Measurements from ENCODE around the gene UNC13C. TPM values are rescaled to one million over a fixed set of nuclear protein-coding genes. Genes with fewer than 3 reads are reported as not detected.

The UNC13C gene
- total and polyA plus RNA-seq, 7 donors = 0.51 to 14.4 (median 1.9) TPM; not detected in 1

- Histone ChIP-seq H3K36me3 (ENCODE audit: insufficient read depth in 1 of 2, low read depth in 1 of 2) (no peaks in the 10 kb centered on the region), H3K9me3 (peaks cover 4% of the 10 kb centered on the region), H3K4me3 (no peak overlapping the region), H3K27me3 (ENCODE audit: insufficient read depth in 3 of 3, low read length in 2 of 3) (no peaks in the 10 kb centered on the region), H3K4me1 (no peaks in the 10 kb centered on the region), H3K27ac (no peak overlapping the region)
- intact Hi-C loops (cut with DNase I) = no loop called here
- TF ChIP-seq, protein P1, sequence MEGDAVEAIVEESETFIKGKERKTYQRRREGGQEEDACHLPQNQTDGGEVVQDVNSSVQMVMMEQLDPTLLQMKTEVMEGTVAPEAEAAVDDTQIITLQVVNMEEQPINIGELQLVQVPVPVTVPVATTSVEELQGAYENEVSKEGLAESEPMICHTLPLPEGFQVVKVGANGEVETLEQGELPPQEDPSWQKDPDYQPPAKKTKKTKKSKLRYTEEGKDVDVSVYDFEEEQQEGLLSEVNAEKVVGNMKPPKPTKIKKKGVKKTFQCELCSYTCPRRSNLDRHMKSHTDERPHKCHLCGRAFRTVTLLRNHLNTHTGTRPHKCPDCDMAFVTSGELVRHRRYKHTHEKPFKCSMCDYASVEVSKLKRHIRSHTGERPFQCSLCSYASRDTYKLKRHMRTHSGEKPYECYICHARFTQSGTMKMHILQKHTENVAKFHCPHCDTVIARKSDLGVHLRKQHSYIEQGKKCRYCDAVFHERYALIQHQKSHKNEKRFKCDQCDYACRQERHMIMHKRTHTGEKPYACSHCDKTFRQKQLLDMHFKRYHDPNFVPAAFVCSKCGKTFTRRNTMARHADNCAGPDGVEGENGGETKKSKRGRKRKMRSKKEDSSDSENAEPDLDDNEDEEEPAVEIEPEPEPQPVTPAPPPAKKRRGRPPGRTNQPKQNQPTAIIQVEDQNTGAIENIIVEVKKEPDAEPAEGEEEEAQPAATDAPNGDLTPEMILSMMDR (IDR thresholded peaks at IDR 0.05) = no peak
- 86 to 91% (median 90%) methylated on average over 2 of the region's 2 CpGs for WGBS, 3 donors
- DNase-seq = no peak
- ATAC-seq = no peak
Measured at GRCh38 chr15:54127574-54127973, 149.3 kb downstream of the UNC13C start.

DNA sequence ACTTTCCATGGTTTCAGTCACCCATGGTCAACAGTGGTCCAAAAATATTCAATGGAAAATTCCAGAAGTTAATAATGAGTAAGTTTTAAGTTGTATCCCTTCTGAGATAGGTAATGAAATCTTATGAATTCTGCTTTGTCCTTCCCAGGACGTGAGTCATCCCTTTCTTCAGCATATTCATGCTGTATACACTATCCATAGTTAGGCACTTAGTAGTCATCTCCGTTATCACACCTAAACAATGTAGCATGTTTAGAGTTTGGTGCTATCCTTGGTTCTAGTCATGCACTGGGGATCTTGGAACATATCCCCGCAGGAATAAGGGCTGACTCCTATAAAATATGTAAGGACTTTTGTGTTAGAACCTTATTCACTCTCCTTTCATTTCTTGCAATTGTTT is 153.2 kb downstream of the UNC13C start:
- TF ChIP-seq, protein P1 (IDR thresholded peaks at IDR 0.05) = no peak
- 64 to 77% (median 70%) methylated on average over 3 of the region's 3 CpGs for WGBS, 3 donors
- Histone ChIP-seq H3K27ac (no peak overlapping the region), H3K4me1 (no peaks in the 10 kb centered on the region), H3K4me3 (no peak overlapping the region), H3K36me3 (ENCODE audit: insufficient read depth in 1 of 2, low read depth in 1 of 2) (no peaks in the 10 kb centered on the region), H3K27me3 (ENCODE audit: insufficient read depth in 3 of 3, low read length in 2 of 3) (no peaks in the 10 kb centered on the region), H3K9me3 (peaks cover 4% of the 10 kb centered on the region)
- intact Hi-C loops (cut with DNase I) = no loop called here
- no peak for DNase-seq
- ATAC-seq = no peak

DNA sequence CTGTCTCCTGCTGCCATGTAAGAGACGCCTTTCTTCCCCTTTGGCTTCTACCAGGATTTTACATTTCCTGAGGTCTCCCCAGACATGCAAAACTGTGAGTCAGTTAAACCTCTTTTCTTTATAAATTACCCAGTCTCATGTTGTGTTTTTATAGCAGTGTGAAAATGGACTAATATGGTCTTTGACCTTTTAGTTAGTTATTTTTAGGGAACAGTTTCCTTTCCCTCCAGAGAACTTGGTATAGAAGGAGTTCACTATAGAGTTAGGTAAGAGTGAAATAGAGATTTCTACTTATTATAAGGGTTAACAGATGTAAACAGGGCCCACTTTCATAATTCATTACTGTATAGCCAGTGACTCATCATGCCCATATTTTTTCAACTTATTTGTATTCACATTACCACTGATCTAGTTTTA is 170.9 kb downstream of the UNC13C start:
- Histone ChIP-seq H3K9me3 (no peaks in the 10 kb centered on the region), H3K27me3 (ENCODE audit: insufficient read depth in 3 of 3, low read length in 2 of 3) (no peaks in the 10 kb centered on the region), H3K4me1 (no peaks in the 10 kb centered on the region), H3K36me3 (ENCODE audit: insufficient read depth in 1 of 2, low read depth in 1 of 2) (no peaks in the 10 kb centered on the region), H3K4me3 (no peak overlapping the region), H3K27ac (no peak overlapping the region)
- ATAC-seq = no peak
- WGBS, 3 donors = 58 to 76% (median 69%) methylated on average over 1 of the region's 1 CpG
- no peak for DNase-seq
- intact Hi-C loops (cut with DNase I) = no loop called here
- TF ChIP-seq, protein P1 (IDR thresholded peaks at IDR 0.05) = no peak

- WGBS, 3 donors = 58 to 68% (median 59%) methylated on average over 4 of the region's 4 CpGs
- ATAC-seq (peak in 3 of 4 donors; percentile 17 to 90 (median 87)), DNase-seq (no peak)
Measured at GRCh38 chr15:54150255-54150654, 172.0 kb downstream of the UNC13C start.

DNA sequence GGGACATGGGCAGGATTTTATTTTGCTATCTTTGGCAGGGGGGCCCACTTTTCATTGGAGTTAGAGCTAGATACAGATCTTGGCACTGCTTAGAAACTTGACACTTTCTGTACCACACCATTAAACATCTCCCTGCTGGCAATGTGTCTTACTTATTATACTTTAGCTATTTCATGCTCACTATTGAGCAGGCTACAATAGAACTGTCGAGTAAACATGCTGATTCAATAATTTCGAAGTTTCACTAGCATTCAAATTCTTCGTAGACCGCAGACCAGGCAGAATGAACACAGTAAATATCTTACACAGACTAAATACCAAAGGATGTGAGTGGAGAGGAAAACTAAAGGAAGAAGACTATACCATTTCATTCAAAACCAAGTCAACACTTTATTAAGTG is 180.8 kb downstream of the UNC13C start:
- intact Hi-C loops (cut with DNase I) = no loop called here
- Histone ChIP-seq H3K27me3 (ENCODE audit: insufficient read depth in 3 of 3, low read length in 2 of 3) (no peaks in the 10 kb centered on the region), H3K4me1 (no peaks in the 10 kb centered on the region), H3K36me3 (ENCODE audit: insufficient read depth in 1 of 2, low read depth in 1 of 2) (no peaks in the 10 kb centered on the region), H3K27ac (no peak overlapping the region), H3K4me3 (no peak overlapping the region), H3K9me3 (no peaks in the 10 kb centered on the region)
- ATAC-seq = no peak
- WGBS, 3 donors = 77 to 86% (median 81%) methylated on average over 4 of the region's 4 CpGs
- TF ChIP-seq, protein P1 (IDR thresholded peaks at IDR 0.05) = no peak
- no peak for DNase-seq

More at GRCh38 chr15:54150255-54150654, 172.0 kb downstream of the UNC13C start:
- no peak overlapping the region for H3K27ac ChIP-seq
- no peaks in the 10 kb centered on the region for H3K27me3 ChIP-seq (ENCODE audit: insufficient read depth in 3 of 3, low read length in 2 of 3)
- no peaks in the 10 kb centered on the region for H3K9me3 ChIP-seq
- intact Hi-C loops (cut with DNase I) = no loop called here
- TF ChIP-seq, protein P1 (IDR thresholded peaks at IDR 0.05) = no peak
- no peaks in the 10 kb centered on the region for H3K36me3 ChIP-seq (ENCODE audit: insufficient read depth in 1 of 2, low read depth in 1 of 2)
- H3K4me1 ChIP-seq = no peaks in the 10 kb centered on the region
- H3K4me3 ChIP-seq = no peak overlapping the region
